ENCODE measurements around the gene LRRC1. TPM values are rescaled to one million over a fixed set of nuclear protein-coding genes. Genes with fewer than 3 reads are reported as not detected.

LRRC1 gene
- total RNA-seq (9.1 and 10.0 TPM in 2 replicates), polyA plus RNA-seq (8.9 and 11.4 TPM in 2 replicates)

DNA sequence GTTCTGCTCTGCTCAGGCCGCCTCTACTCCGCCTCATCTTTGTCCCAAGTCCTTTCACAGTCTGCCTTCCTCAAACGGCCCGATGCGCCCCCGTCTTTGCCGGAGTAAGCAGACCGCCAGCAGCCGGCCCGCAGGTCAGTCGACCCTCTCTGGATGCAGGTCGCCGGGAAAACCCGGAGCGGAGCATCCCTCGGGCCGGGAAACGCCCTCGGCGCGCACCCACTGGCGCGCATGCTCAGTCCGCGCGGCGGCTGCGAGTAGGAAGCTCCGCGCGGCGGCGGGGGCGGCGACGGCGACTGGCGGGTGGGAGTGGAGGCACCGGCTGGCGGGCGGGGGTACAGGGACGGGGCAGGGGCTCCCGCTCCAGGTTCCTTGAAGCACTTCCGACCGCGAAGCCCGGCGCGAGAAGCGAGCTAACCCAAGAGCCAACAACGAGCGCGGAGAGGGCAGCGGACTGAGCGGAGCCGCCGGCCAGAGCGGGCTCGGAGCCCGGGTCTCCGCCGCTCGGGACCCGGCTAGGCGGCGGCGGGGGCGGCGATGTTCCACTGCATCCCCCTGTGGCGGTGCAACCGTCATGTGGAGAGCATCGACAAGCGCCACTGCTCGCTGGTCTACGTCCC is at the start of gene LRRC1:
Gene LRRC1, plus strand, starts transcription at position 286 of the 620 bp plus-strand sequence. Its CDS starts 252 bp downstream, at position 538.
- TF ChIP-seq, protein P1, sequence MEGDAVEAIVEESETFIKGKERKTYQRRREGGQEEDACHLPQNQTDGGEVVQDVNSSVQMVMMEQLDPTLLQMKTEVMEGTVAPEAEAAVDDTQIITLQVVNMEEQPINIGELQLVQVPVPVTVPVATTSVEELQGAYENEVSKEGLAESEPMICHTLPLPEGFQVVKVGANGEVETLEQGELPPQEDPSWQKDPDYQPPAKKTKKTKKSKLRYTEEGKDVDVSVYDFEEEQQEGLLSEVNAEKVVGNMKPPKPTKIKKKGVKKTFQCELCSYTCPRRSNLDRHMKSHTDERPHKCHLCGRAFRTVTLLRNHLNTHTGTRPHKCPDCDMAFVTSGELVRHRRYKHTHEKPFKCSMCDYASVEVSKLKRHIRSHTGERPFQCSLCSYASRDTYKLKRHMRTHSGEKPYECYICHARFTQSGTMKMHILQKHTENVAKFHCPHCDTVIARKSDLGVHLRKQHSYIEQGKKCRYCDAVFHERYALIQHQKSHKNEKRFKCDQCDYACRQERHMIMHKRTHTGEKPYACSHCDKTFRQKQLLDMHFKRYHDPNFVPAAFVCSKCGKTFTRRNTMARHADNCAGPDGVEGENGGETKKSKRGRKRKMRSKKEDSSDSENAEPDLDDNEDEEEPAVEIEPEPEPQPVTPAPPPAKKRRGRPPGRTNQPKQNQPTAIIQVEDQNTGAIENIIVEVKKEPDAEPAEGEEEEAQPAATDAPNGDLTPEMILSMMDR (IDR thresholded peaks at IDR 0.05; ENCODE audit: low read depth, low read length) = no peak
- DNase-seq (ENCODE audit: low read depth in 1 of 2, low spot score in 1 of 2) = peak; percentile 93 to 95
- peak within 1 kb of the TSS; percentile 75 for H3K4me3 ChIP-seq
- H3K36me3 ChIP-seq = no peaks in the 10 kb centered on the region
- peaks cover 9% of the 10 kb centered on the region for H3K27me3 ChIP-seq
- peak within 1 kb of the TSS; percentile 61 for H3K27ac ChIP-seq
- peaks cover 3% of the 10 kb centered on the region for H3K4me1 ChIP-seq (ENCODE audit: low read depth)
- no peaks in the 10 kb centered on the region for H3K9me3 ChIP-seq (ENCODE audit: low read depth)

DNA sequence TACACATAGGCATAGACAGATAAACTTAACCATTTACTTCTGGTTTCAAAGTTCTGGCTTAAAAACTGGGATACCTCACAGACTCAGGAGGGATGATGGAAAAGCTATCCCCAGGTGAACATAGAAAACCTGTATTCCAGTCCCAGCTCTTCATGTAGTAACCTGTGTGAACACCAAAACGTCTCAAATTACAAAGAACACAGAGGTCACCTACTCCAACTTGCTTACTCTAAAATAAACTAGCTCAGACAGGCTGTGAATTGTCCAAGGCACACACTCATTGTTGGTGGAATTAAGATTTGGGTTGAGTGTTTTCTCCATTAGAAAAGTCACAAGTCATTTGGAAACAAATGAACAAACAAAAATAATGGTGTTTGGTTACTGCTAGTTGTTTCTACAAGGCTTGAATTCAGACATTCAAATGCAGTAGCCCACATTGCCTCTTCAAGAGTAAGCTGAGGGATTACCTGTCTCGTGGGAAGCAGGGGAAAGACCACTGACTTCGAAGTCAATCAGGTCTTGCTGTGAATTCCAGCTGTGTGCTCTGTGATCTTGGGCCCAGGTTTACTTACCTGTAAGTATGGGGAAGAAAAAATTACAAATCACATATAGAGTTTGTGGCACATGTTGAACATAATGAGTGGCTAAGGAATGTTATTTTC is 48.2 kb upstream of the LRRC1 start:
- Histone ChIP-seq H3K9me3 (ENCODE audit: low read depth) (no peaks in the 10 kb centered on the region), H3K27me3 (no peaks in the 10 kb centered on the region), H3K36me3 (no peaks in the 10 kb centered on the region), H3K4me1 (ENCODE audit: low read depth) (peaks cover 5% of the 10 kb centered on the region), H3K4me3 (no peak overlapping the region), H3K27ac (peak overlapping the region; percentile 14)
- no peak for DNase-seq (ENCODE audit: low read depth in 1 of 2, low spot score in 1 of 2)
- TF ChIP-seq, protein P1 (IDR thresholded peaks at IDR 0.05; ENCODE audit: low read depth, low read length) = no peak

DNA sequence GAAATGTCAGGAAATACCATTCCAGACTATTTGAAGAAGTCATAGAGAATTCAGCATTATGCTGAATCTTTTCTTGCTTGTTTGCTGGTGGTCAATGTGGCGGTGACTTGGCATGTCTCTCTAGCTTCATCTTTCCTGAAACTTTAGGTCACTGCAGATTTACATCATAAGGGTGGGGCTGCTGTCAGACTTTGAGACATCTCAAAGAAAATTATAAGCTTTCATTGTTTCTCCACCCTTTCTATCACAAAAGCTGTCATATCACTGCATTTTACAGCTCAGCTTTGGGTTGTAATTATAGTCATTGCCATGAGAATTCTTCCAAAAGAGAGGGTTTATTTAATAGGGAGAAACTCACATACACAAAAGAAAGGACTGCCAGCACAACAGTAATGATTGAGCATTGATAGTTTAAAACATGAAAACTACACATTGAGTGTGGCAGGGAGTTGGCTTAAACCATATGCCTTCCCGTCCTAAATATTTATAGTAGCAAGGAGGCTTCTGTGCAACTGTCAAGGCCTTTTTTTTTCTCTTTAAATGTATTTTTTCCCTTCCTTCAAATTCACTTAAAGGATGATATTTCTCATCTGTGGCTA is 44.7 kb upstream of the LRRC1 start:
- H3K4me3 ChIP-seq = no peak overlapping the region
- DNase-seq (ENCODE audit: low read depth in 1 of 2, low spot score in 1 of 2) = no peak
- peaks cover 5% of the 10 kb centered on the region for H3K4me1 ChIP-seq (ENCODE audit: low read depth)
- TF ChIP-seq, protein P1 (IDR thresholded peaks at IDR 0.05; ENCODE audit: low read depth, low read length) = no peak
- H3K27me3 ChIP-seq = no peaks in the 10 kb centered on the region
- no peaks in the 10 kb centered on the region for H3K9me3 ChIP-seq (ENCODE audit: low read depth)
- no peak overlapping the region for H3K27ac ChIP-seq
- H3K36me3 ChIP-seq = no peaks in the 10 kb centered on the region

DNA sequence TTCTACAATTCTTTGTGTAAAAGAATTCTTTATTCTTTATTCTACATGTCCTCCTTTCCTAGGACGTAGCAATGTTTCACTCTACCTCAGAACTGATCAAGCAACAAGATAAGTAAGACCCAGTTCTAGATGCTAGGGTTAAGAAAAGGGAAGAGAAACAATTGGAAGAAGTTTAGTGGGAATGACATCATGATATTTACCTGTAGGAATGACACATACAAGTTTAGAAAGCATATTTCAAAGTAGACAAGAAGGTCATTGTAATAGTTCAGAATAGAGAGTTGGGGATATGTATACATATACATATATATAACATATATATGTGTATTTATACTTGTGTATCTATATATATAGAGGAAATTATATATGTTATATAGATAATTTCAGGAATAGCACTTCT is 43.4 kb upstream of the LRRC1 start:
- no peak for DNase-seq (ENCODE audit: low read depth in 1 of 2, low spot score in 1 of 2)
- peaks cover 5% of the 10 kb centered on the region for H3K4me1 ChIP-seq (ENCODE audit: low read depth)
- no peaks in the 10 kb centered on the region for H3K27me3 ChIP-seq
- H3K36me3 ChIP-seq = no peaks in the 10 kb centered on the region
- TF ChIP-seq, protein P1 (IDR thresholded peaks at IDR 0.05; ENCODE audit: low read depth, low read length) = no peak
- no peaks in the 10 kb centered on the region for H3K9me3 ChIP-seq (ENCODE audit: low read depth)
- H3K4me3 ChIP-seq = no peak overlapping the region
- no peak overlapping the region for H3K27ac ChIP-seq

DNA sequence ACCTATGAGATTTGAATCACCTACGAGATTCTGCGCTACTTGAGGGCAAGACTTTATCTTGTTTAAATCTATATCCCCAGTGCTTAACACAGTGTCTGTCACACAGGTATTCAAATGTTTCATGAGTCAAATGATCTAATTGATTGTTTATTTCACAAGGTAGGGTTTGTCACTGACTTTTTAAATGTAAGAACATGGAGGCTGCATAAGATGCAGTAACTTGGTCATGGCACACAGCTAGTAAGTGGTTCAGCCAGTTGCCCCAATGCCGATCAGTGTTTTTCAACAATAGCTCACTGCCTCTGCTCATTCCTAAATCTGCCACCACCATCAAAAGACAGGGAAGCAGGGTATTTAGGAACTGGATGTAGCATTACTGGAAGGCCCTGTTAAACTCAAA is 42.4 kb upstream of the LRRC1 start:
- TF ChIP-seq, protein P1 (IDR thresholded peaks at IDR 0.05; ENCODE audit: low read depth, low read length) = no peak
- Histone ChIP-seq H3K27me3 (no peaks in the 10 kb centered on the region), H3K36me3 (no peaks in the 10 kb centered on the region), H3K27ac (no peak overlapping the region), H3K9me3 (ENCODE audit: low read depth) (no peaks in the 10 kb centered on the region), H3K4me1 (ENCODE audit: low read depth) (no peaks in the 10 kb centered on the region), H3K4me3 (no peak overlapping the region)
- DNase-seq (ENCODE audit: low read depth in 1 of 2, low spot score in 1 of 2) = no peak

Data from cardiac muscle cell (in vitro differentiated cells and primary cell).